BJ (cell line): Measurements from ENCODE around the gene IFIT1. TPM values are rescaled to one million over a fixed set of nuclear protein-coding genes. Genes with fewer than 3 reads are reported as not detected.

Source experiments
- CTCF ChIA-PET: fragments of 350-600 bp; formaldehyde crosslinking; extraction: SDS; loops from one replicate; lab custom pipeline; 2021; ENCODE audit warnings: antibody characterized with exemption, inconsistent platforms; lab: Yijun Ruan, JAX
- POLR2A ChIA-PET: fragments of 300-600 bp; sonication (Branson Sonifier 250); formaldehyde crosslinking; extraction: SDS; loops from one replicate; lab custom pipeline; 2021; ENCODE audit warnings: antibody characterized with exemption; lab: Charles Lee
- DNase-seq: peaks from one replicate; pipeline ENCODE4 v3.0.0-alpha.2; 2011; ENCODE audit warnings: low read depth
- H3K27me3 ChIP-seq: 2 replicates; pipeline ENCODE4 v1.6.0; 2011; ENCODE audit warnings: low read length; ENCODE audit not compliant: control insufficient read depth, insufficient read depth
- H3K36me3 ChIP-seq: 2 replicates; pipeline ENCODE4 v1.5.1; 2011; ENCODE audit warnings: low read length; ENCODE audit not compliant: control insufficient read depth, insufficient read depth
- H3K4me3 ChIP-seq: 2 replicates; pipeline ENCODE4 v1.5.1; 2011; ENCODE audit warnings: low read depth, mild to moderate bottlenecking, control low read depth, low read length
- polyA plus RNA-seq: library from polyadenylated mRNA; depleted of rRNA; stranded (reverse); fragments of >200 nt; gene quantifications from 2 replicates; pipeline ENCODE4 v1.2.3, GENCODE V29; 2011
- TF ChIP-seq, protein P1 (sequence below): IDR thresholded peaks from 2 replicates; pipeline ENCODE4 v1.5.1; 2011; ENCODE audit warnings: low read depth, mild to moderate bottlenecking, control low read depth, inconsistent platforms, low read length, moderate library complexity; ENCODE audit not compliant: insufficient read depth

The IFIT1 gene
- polyA plus RNA-seq, 1 experiment, result 25.1 TPM

- POLR2A ChIA-PET, result interaction anchor here (0.6 to 1.2 kb wide), 4 partner anchors 19 to 209 kb away, joined by 3 to 7 read pairs (median 5); no protein-coding TSS in a partner anchor
- peak overlapping the region; percentile 41 for H3K4me3 ChIP-seq
- TF ChIP-seq, protein P1, sequence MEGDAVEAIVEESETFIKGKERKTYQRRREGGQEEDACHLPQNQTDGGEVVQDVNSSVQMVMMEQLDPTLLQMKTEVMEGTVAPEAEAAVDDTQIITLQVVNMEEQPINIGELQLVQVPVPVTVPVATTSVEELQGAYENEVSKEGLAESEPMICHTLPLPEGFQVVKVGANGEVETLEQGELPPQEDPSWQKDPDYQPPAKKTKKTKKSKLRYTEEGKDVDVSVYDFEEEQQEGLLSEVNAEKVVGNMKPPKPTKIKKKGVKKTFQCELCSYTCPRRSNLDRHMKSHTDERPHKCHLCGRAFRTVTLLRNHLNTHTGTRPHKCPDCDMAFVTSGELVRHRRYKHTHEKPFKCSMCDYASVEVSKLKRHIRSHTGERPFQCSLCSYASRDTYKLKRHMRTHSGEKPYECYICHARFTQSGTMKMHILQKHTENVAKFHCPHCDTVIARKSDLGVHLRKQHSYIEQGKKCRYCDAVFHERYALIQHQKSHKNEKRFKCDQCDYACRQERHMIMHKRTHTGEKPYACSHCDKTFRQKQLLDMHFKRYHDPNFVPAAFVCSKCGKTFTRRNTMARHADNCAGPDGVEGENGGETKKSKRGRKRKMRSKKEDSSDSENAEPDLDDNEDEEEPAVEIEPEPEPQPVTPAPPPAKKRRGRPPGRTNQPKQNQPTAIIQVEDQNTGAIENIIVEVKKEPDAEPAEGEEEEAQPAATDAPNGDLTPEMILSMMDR, result no peak
- CTCF ChIA-PET, result interaction anchor here (0.6 to 1.3 kb wide), 9 partner anchors 9 to 1507 kb away, joined by 3 to 5 read pairs (median 3); no protein-coding TSS in a partner anchor
- peak; percentile 62 for DNase-seq
- H3K27me3 ChIP-seq, result no peaks in the 10 kb centered on the region
- H3K36me3 ChIP-seq, result no peaks in the 10 kb centered on the region
These were observed 551 bp downstream of the IFIT1 start for GRCh38 chr10:89392974-89393373.

DNA sequence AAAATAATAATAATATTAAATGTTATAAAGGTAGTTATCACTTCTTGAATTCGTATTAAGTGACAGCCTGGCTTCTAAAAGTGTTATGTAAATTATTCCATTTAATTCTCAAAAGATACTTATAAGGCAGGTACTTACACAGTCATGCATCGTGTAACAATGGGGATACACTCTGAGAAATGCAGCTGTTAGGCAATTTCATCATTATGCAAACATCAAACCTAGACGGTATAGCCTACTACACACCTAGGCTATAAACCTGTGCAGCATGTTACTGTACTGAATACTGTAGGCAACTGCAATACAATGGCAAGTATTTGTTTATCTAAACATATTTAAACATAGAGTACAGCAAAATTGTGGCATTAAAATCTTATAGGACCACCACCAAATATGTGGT, 1.5 kb downstream of the IFIT1 start:
- ChIA-PET POLR2A (no interaction called here), CTCF (no interaction called here)
- peak overlapping the region; percentile 41 for H3K4me3 ChIP-seq
- DNase-seq, result no peak
- TF ChIP-seq, protein P1, result no peak
- no peaks in the 10 kb centered on the region for H3K36me3 ChIP-seq
- H3K27me3 ChIP-seq, result no peaks in the 10 kb centered on the region

DNA sequence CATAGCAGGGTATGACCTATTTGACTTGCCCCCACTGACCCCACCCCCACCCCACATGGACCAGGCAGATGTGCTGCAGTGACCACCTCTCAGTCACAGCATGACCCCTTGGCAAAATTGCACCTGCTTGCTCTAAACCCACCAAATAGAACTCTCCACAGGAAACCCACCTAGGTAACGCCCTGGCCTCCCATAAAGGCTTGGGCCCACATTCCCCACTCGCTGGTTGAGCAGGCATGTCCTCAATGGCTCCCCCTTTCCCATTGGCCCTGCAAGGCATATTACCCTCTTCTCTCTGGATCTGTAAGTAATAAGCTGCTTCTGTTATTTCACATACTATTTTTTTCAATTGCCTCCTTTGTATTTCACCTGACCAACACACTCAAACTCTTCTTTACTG, 2.7 kb downstream of the IFIT1 start:
- POLR2A ChIA-PET, result no interaction called here
- DNase-seq, result no peak
- CTCF ChIA-PET, result no interaction called here

GRCh38 chr10:89398003-89398749, 5.8 kb downstream of the IFIT1 start:
- ChIA-PET POLR2A (no interaction called here), CTCF (no interaction called here)
- no peak overlapping the region for H3K4me3 ChIP-seq
- DNase-seq, result no peak
- TF ChIP-seq, protein P1, result no peak
- no peaks in the 10 kb centered on the region for H3K36me3 ChIP-seq
- H3K27me3 ChIP-seq, result no peaks in the 10 kb centered on the region

More for the DNA sequence above, 2.7 kb downstream of the IFIT1 start:
- no peaks in the 10 kb centered on the region for H3K27me3 ChIP-seq
- H3K4me3 ChIP-seq, result no peak overlapping the region
- H3K36me3 ChIP-seq, result no peaks in the 10 kb centered on the region
- TF ChIP-seq, protein P1, result no peak

DNA sequence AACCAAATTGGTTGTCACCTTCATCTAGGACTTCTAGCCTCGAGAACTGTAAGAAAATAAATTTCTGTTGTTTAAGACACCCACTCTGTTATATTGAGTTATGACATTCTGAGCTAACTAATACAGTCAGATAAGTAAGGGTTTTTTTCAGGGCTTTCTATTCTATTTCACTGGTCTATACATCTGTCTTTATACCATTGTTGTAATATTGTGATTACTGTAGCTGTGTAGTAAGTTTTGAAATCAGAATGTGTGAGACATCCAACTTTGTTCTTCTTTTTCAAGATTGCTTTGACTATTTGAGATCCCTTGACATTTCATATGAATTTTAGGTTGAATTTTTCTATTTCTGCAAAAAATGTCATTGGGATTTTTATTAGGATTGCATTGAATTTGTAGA, 7.5 kb downstream of the IFIT1 start:
- TF ChIP-seq, protein P1, result no peak
- H3K27me3 ChIP-seq, result no peaks in the 10 kb centered on the region
- ChIA-PET POLR2A (no interaction called here), CTCF (interaction anchor here (0.8 kb wide), 1 partner anchor 9 kb away, joined by 3 read pairs; no protein-coding TSS in a partner anchor)
- H3K4me3 ChIP-seq, result no peak overlapping the region
- DNase-seq, result no peak
- H3K36me3 ChIP-seq, result peaks cover 4% of the 10 kb centered on the region; the same call in 1 of the 2 replicates
